IMR-90 (cell line): ENCODE results near the gene EEF1AKMT2. TPM values are rescaled to one million over a fixed set of nuclear protein-coding genes. Genes with fewer than 3 reads are reported as not detected.

Experiments used
- ATAC-seq: fragments of 200-7000 bp; cut with Tn5 transposase; 2 replicates; pipeline ENCODE4 v1.9.1; 2020; ENCODE audit warnings: low read depth, mild to moderate bottlenecking, moderate library complexity
- BruUV-seq: library from RNA; stranded (reverse); fragments of 400-500 nt; replicated peaks from 2 replicates; lab custom pipeline; 2021; lab: Mats Ljungman, UMichigan
- CTCF ChIA-PET: fragments of 300-600 bp; formaldehyde crosslinking; extraction: SDS; loops from one replicate; lab custom pipeline; 2021; ENCODE audit warnings: antibody characterized with exemption; lab: Yijun Ruan, JAX
- POLR2A ChIA-PET: fragments of 300-600 bp; sonication (Branson Sonifier 250); formaldehyde crosslinking; loops from one replicate; lab custom pipeline; 2022; ENCODE audit warnings: antibody characterized with exemption; ENCODE audit not compliant: unreplicated experiment; lab: Charles Lee
- DNase-seq: peaks from one replicate; pipeline ENCODE4 v3.0.0; 2013
- H2AFZ ChIP-seq: replicated peaks from 2 replicates; pipeline ENCODE3; 2013; ENCODE audit warnings: low read length, mild to moderate bottlenecking; ENCODE audit not compliant: poor library complexity
- H2AK5ac ChIP-seq: 2 replicates; pipeline ENCODE4 v1.6.1; 2013; ENCODE audit warnings: low read depth, low read length, inconsistent platforms
- H2AK9ac ChIP-seq: replicated peaks from 2 replicates; pipeline ENCODE3; 2013; ENCODE audit warnings: mild to moderate bottlenecking, low read depth, low read length, moderate library complexity; ENCODE audit not compliant: poor library complexity
- H2BK120ac ChIP-seq: 2 replicates; pipeline ENCODE4 v1.6.1; 2013; ENCODE audit warnings: low read depth, low read length, inconsistent platforms
- H2BK15ac ChIP-seq: 3 replicates; pipeline ENCODE4 v1.6.1; 2013; ENCODE audit warnings: low read depth, low read length, inconsistent platforms
- H2BK20ac ChIP-seq: 2 replicates; pipeline ENCODE4 v1.6.1; 2013; ENCODE audit warnings: low read depth, mild to moderate bottlenecking, inconsistent platforms, low read length, moderate library complexity
- H2BK5ac ChIP-seq: 2 replicates; pipeline ENCODE4 v1.6.1; 2013; ENCODE audit warnings: mild to moderate bottlenecking, low read depth, low read length, inconsistent platforms; ENCODE audit not compliant: poor library complexity, severe bottlenecking
- H3K14ac ChIP-seq: replicated peaks from 2 replicates; pipeline ENCODE4 v1.6.1; 2013; ENCODE audit warnings: low read depth, low read length, inconsistent platforms
- H3K18ac ChIP-seq: 2 replicates; pipeline ENCODE4 v1.6.1; 2013; ENCODE audit warnings: low read depth, low read length, control low read depth
- H3K23ac ChIP-seq: 2 replicates; pipeline ENCODE4 v1.6.1; 2013; ENCODE audit warnings: low read depth, low read length, inconsistent platforms
- H3K27ac ChIP-seq: 2 replicates; pipeline ENCODE4 v1.5.1; 2013; ENCODE audit warnings: mild to moderate bottlenecking, control low read depth, low read length; ENCODE audit not compliant: insufficient read depth
- H3K27me3 ChIP-seq: 2 replicates; pipeline ENCODE4 v1.6.1; 2013; ENCODE audit warnings: low read length; ENCODE audit not compliant: control insufficient read depth, insufficient read depth
- H3K36me3 ChIP-seq: 2 replicates; pipeline ENCODE4 v1.6.1; 2013; ENCODE audit warnings: low read length, mixed read lengths; ENCODE audit not compliant: control insufficient read depth, insufficient read depth
- H3K4ac ChIP-seq: 2 replicates; pipeline ENCODE4 v1.6.1; 2013; ENCODE audit warnings: low read depth, low read length, inconsistent platforms
- H3K4me1 ChIP-seq: 2 replicates; pipeline ENCODE4 v1.6.1; 2013; ENCODE audit warnings: low read length, mixed read lengths; ENCODE audit not compliant: control insufficient read depth, insufficient read depth
- H3K4me2 ChIP-seq: 2 replicates; pipeline ENCODE4 v1.6.1; 2013; ENCODE audit warnings: low read depth, mild to moderate bottlenecking, control low read depth, low read length, moderate library complexity
- H3K4me3 ChIP-seq: 2 replicates; pipeline ENCODE4 v1.5.1; 2013; ENCODE audit warnings: low read depth, mild to moderate bottlenecking, control low read depth, low read length, moderate library complexity; ENCODE audit not compliant: insufficient read depth
- H3K56ac ChIP-seq: 2 replicates; pipeline ENCODE4 v1.6.1; 2013; ENCODE audit warnings: low read length, inconsistent platforms; ENCODE audit not compliant: insufficient read depth; ENCODE audit errors: extremely low read depth
- H3K79me1 ChIP-seq, 2 experiments: 2 replicates each; pipeline ENCODE4 v1.6.1; 2013; ENCODE audit warnings: low read length in 2 of 2, inconsistent platforms in 1 of 2, low read depth in 1 of 2
- H3K9ac ChIP-seq: 2 replicates; pipeline ENCODE4 v1.6.1; 2013; ENCODE audit warnings: low read depth, low read length, control low read depth
- H3K9me1 ChIP-seq: 2 replicates; pipeline ENCODE4 v1.6.1; 2013; ENCODE audit warnings: low read length, inconsistent platforms; ENCODE audit not compliant: insufficient read depth
- H3K9me3 ChIP-seq: 2 replicates; pipeline ENCODE4 v1.6.1; 2013; ENCODE audit warnings: low read length; ENCODE audit not compliant: control insufficient read depth, insufficient read depth
- H4K20me1 ChIP-seq: 2 replicates; pipeline ENCODE4 v1.6.1; 2013; ENCODE audit warnings: low read length, inconsistent platforms; ENCODE audit not compliant: insufficient read depth
- H4K5ac ChIP-seq: 2 replicates; pipeline ENCODE4 v1.6.1; 2013; ENCODE audit warnings: mild to moderate bottlenecking, low read depth, low read length, control low read depth
- H4K8ac ChIP-seq, 2 experiments: 2 replicates each; pipeline ENCODE4 v1.6.1; 2013; ENCODE audit warnings: low read depth in 2 of 2, low read length in 2 of 2, control low read depth in 1 of 2, inconsistent platforms in 1 of 2
- H4K91ac ChIP-seq: 2 replicates; pipeline ENCODE4 v1.6.1; 2013; ENCODE audit warnings: low read depth, low read length, inconsistent platforms; ENCODE audit not compliant: insufficient read depth
- FOS ChIP-seq: fragments of 150-350 bp; IDR thresholded peaks from 2 replicates; pipeline ENCODE4 v1.6.1; 2016; ENCODE audit warnings: low read depth, low read length
- MAZ ChIP-seq: IDR thresholded peaks from 2 replicates; pipeline ENCODE4 v1.6.1; 2012; ENCODE audit warnings: low read depth, mild to moderate bottlenecking, low read length, improper control_type of control experiment, moderate library complexity, borderline replicate concordance
- MXI1 ChIP-seq: IDR thresholded peaks from 2 replicates; pipeline ENCODE4 v1.6.1; 2012; ENCODE audit warnings: low read depth, mild to moderate bottlenecking, low read length, moderate library complexity, borderline replicate concordance
- WGBS, 2 experiments: methylation state at CpG; one replicate each; pipeline versions ENCODE4 v1.1.5 to v1.1.7; 2013; ENCODE audit warnings: missing lambda C conversion rate in 2 of 2; ENCODE audit not compliant: insufficient read length in 1 of 2; ENCODE audit errors: extremely low coverage in 2 of 2; 5-methylcytosine and 5-hydroxymethylcytosine counted together
- dilution Hi-C: fragments of 300-500 bp; cut with HindIII; formaldehyde crosslinking; loops from one replicate; pipeline ENCODE4 v1.14.3; 2018; ENCODE audit warnings: low sequenced_read_pairs; ENCODE audit not compliant: unreplicated experiment
- in situ Hi-C: fragments of 300-500 bp; cut with MboI; formaldehyde crosslinking; loops from 3 replicates; pipeline ENCODE4 v1.14.3; 2019; ENCODE audit warnings: low sequenced_read_pairs, inconsistent platforms, mixed read lengths
- intact Hi-C: fragments of 100-400 bp; cut with micrococcal nuclease; formaldehyde crosslinking; loops from 2 replicates; pipeline ENCODE4 v1.10.0; 2022
- polyA plus RNA-seq, 3 experiments: library from polyadenylated mRNA; depleted of rRNA; stranded (reverse); fragments of >200 nt; gene quantifications; 2 replicates each; pipeline ENCODE4 v1.2.3, GENCODE V29; 2012; ENCODE audit warnings: low replicate concordance in 1 of 3
- total RNA-seq: library from RNA; depleted of rRNA; stranded (reverse); fragments of >200 nt; gene quantifications from 2 replicates; pipeline ENCODE4 v1.2.3, GENCODE V29; 2012

Gene EEF1AKMT2
- total and polyA plus RNA-seq, 2 of the 4 experiments (the other 2 are of a cell fraction): 9.7 to 12.7 TPM

DNA sequence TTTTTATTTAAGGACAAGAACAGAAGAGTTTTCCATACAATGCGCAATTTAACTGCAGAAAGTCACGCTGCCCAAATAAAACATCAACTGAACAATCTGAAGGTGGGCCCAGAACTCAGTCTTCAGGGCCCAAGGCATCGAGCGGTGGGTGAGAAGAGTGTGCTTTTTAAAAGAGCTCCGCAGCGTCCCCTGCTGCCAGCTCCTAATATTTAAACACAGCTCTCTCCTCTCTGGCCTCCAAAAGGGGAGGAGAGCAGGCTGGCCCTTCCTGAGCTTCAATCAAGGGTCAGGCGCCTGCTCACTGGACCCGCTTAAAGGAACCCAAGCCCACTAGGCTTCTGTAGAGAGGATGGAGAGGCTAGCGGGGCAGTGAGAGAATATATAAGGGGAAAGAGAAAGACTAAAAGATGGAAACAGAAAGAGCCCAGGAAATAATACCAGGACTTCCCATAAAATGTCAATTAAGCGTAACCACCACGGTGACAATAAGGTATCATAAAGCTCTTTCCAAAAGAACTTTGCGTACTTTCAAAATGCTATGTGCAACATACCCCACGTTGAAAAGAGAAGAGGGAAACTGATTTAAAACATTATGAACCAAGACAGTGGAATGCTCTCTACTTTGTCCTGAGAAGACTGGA, 50.3 kb downstream of the EEF1AKMT2 start (continued):
- no peak for TF ChIP-seq FOS

DNA sequence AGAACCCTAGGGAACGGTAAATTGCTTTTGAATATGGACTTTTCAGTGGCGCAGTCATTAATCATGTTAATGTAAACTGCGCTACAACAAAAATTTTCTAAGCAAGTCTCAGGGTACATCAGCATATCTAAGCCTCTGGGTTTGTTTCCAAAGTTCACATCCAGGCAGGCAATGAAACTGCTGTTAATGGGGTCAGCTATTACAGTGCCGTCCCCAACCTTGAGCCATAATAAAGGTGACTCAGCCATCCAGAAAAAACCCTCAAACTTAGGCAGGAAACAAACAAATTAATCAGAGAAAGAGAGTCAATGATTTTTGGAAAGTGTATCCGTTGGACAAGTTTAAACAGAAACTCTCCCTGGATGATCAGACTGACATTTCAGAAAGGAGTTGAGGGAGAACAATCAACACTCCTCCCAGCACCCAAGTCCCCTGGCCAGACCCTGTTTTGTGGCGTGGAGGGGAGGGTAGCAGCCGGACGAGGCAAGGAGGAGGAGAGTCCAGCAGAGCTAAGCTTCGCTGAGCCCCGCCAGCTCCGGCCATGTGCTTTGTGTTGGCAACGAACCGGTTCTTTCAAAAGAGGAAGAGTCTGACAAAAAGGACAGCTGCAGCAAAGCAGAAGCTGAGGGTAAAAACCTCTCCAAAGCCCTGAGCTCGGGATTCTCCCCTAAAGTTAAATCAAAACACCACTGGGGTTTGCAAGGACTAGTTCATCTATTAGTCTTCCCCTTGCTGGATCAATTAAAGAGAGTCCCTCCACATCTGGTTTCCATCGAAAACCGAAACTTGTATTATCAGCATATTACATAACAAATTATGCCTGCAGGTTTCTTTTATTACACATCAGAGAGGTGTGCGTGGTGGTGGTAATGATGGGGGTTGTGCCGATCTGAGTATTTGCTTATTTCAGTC, 51.1 kb downstream of the EEF1AKMT2 start:
- Histone ChIP-seq H2AK5ac (no peak overlapping the region), H2AK9ac (peak overlapping the region; percentile 55), H2AFZ (peak overlapping the region; percentile 62), H3K79me1 (peaks cover 3 to 44% of the 10 kb centered on the region in 2 experiments), H4K20me1 (peaks cover 21% of the 10 kb centered on the region), H3K27ac (peak overlapping the region; percentile 41; the same call in 1 of the 2 replicates), H2BK15ac (no peak overlapping the region), H4K5ac (no peak overlapping the region), H3K18ac (no peak overlapping the region; the same call in 1 of the 2 replicates), H3K9me3 (no peaks in the 10 kb centered on the region), H2BK20ac (no peak overlapping the region), H3K4me1 (peaks cover 21% of the 10 kb centered on the region), H4K8ac (no peak overlapping the region), H4K91ac (no peak overlapping the region), H3K36me3 (no peaks in the 10 kb centered on the region), H3K4me2 (peak overlapping the region; percentile 61), H3K23ac (peak overlapping the region; percentile 78), H3K56ac (no peak overlapping the region), H3K4ac (peak overlapping the region; percentile 32; the same call in 1 of the 2 replicates), H3K4me3 (no peak overlapping the region), H2BK5ac (no peak overlapping the region), H3K9me1 (no peaks in the 10 kb centered on the region; the same call in 1 of the 2 replicates), H3K9ac (no peak overlapping the region), H3K27me3 (no peaks in the 10 kb centered on the region), H2BK120ac (no peak overlapping the region; the same call in 1 of the 2 replicates), H3K14ac (peak overlapping the region; percentile 23; the same call in 1 of the 2 replicates)
- CTCF ChIA-PET: interaction anchor here (1.3 to 2.4 kb wide), 7 partner anchors 18 to 211 kb away, joined by 3 to 12 read pairs (median 4); no protein-coding TSS in a partner anchor
- no TSS peak for BruUV-seq
- POLR2A ChIA-PET: no interaction called here
- peak; percentile 41 for DNase-seq
- dilution Hi-C loops (no loop called here), intact Hi-C loops (loop anchor here (1.0 to 5.0 kb wide), 7 partner anchors 38 to 748 kb away; partner anchors contain the start of gene OAT), in situ Hi-C loops (loop anchor here (5.0 kb wide), 1 partner anchor 203 kb away; no protein-coding TSS in a partner anchor)
- WGBS, 2 experiments: 14% methylated on average over 7 of the region's 18 CpGs; no CpG with 5 or more reads in 1 of the 2 experiments
- no peak for ATAC-seq
- no peak for TF ChIP-seq MAZ
- peak; percentile 77; the same call in 1 of the 2 replicates for TF ChIP-seq MXI1
